ENCODE results near the gene PRR14.

The PRR14 gene

DNA sequence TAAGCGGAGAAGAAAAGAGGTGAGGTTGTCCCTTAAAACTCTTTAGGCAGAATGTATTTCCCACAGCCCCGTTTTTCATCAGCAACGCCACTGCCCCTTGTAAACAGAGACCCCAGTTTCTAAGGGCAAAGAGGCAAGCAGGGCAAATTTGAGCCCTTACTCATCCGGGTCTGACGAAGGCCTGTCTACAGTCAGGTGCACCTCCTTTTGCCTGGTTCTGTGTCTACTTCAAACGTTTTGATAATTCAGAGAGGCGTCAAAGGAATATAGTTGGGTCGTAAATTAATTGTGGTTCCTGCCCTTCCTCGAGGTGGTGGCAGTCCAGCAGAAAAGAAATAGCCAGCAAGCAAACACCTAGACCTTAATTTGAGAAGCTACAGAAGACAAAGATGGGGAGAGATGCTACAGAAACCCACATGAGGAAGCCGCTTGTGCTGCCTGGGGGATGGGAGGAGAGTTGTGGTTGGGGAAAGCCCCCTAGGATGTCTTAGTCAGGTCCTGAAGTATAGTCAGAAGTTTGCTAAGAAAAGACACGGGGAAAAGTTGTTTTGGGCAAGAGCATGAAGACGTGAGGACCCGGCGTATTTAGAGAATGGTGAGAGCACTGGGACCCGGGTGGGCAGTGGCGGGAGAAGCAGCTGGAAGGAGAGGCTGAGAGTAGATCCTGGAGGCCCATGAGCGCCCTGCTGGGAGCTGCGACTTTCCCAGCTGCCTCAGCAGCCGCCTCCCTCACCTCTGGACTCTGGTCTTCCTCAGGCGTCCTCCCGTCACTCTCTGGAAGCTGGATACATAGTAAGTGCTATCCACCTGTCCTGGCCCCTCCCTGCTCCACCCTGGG, 9.9 kb downstream of the PRR14 start:
- DNase-seq, result peak; percentile 31 to 54 (median 46)

DNA sequence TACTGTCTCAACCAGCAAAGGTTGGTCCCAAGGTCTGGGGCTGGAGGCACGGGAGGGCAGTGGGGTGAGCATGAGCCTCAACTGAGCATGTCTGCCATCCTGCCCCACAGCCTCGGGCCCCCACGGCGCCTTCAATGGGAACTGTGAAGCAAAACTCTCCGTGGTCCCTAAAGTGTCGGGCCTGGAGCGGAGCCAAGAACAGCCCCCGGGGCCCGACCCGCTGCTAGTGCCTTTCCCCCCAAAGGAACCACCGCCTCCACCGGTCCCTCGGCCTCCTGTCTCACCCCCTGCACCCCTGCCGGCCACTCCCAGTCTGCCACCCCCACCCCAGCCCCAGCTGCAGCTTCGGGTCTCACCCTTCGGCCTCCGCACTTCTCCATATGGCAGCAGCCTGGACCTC, 11.7 kb downstream of the PRR14 start:
- DNase-seq, result no peak

DNA sequence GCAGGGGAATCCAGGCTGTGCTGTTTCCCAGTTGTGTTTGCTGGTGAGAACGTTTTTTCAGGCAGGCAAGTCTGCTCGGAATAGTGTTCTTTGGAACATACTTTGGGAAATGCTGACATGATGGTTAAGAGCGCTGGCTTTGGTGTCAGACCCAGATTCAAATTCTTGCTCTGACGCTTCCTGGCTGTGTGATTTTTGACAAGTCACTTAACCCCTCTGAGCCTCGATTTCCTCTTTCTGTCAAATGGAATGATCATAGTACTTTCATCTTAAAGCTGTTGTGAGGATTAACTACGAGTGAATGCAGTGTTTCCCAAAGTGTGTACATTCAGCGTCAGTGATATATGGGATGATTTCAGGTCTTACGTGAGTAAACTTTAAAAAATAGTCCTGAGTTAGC, 12.3 kb downstream of the PRR14 start:
- no peak for DNase-seq

GRCh38 chr16:30663820-30664219, 13.1 kb downstream of the PRR14 start:
- no peak for DNase-seq

DNA sequence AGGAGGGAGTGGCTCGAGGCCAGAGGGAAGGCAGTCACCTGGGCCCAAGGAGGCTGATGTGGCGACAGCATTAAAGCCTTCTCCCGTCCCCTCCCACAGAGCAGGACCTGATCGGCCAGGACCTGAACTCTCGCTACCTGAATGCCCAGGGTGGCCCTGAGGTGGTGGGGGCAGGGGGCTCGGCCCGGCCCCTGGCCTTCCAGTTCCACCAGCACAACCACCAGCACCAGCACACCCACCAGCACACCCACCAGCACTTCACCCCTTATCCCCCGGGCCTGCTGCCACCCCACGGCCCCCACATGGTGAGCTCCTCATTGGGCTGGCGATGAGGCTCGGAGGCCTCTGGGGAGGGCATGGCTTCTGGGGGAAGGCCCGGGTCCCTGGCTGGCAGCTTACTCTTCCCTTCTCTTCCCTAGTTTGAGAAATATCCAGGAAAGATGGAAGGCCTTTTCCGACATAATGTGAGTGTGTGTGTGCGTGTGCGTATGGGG, 13.9 kb downstream of the PRR14 start:
- DNase-seq, result no peak

- no peak for DNase-seq
Observed at GRCh38 chr16:30665155-30665829, 14.5 kb downstream of the PRR14 start.

- DNase-seq, result no peak
Observed at GRCh38 chr16:30665830-30666190, 15.1 kb downstream of the PRR14 start.

DNA sequence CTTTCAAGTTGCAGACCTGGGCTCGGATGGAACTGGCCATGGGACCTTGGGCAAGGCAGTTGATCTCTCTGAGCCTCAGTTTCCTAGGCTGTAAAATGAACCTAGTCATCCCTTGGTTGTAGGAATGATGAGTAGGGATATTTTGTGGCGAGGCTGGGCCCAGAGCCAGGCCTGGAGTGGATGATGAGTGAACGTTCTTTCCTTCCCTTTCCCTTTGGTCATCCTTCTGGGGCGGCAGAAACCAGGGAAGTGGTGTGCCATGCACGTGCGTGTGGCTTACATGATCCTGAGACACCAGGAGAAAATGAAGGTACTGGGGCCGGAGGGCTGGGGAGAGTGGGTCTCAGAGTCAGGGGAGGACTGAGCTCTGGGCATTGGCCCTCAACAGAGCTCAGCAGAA, 15.9 kb downstream of the PRR14 start:
- no peak for DNase-seq

- DNase-seq, result no peak
Observed at GRCh38 chr16:30667361-30667905, 16.7 kb downstream of the PRR14 start.

- no peak for DNase-seq
Observed at GRCh38 chr16:30668393-30668792, 17.6 kb downstream of the PRR14 start.

- no peak for DNase-seq
Observed at GRCh38 chr16:30669026-30669902, 18.5 kb downstream of the PRR14 start.

DNA sequence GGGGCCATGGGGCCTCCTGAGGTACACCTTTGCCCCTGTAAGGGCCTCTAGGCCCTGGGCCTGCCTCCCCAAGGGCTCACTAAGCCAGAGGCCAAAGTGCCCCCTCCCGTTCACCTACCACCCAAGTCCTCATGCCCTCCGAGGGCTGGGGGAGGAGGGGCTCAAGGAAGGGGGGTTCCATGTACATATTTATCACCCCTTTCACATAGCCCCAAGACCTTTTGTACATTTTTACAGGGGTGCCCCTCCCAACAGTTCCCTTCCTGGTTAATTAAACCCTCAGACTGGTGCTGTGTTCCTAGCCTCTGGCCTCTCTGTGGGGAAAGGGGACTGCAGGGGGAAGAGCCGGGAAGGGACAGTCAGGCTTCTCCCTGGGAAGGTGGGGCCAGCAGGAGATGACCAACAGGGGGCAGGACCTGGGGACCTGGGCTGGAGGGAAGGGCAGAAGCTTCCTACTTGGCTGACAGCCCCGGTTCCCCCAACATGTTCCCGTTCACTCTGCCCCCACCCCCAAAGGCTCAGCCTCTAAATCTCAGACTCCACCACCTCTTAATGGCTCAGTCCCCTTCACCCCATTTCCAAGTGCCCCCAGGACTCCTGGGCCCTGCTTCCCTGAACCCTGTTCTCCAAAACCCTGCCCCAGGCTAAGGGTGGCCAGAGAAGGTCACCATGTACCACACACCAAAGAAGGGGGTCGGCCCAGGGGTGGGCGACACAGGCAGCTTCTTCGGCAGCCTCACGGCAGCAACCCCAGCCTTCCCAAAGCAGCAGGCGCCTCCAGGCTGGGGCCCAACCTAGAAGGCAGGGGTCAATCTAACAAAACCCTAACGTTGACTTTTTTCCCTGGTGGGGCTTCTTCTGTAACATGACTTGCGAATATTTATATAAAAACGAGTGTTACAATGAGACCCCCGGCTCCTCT, 19.4 kb downstream of the PRR14 start:
- DNase-seq, result no peak

DNA sequence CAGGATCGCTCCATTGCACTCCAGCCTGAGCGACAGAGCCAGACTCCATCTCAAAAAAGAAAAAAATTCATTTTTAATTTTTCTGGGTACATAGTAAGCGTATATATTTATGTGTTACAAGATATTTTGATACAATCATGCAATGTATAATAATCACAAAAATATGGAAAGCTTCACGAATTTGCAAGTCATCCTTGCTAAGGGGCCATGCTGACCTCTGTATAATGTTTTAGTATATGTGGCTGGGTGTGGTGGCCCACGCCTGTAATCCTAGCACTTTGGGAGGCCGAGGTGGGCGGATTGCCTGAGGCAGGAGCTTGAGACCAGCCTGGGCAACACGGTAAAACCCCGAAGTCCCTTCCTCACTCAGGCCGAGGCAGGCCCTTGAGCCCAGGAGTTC, 24.4 kb downstream of the PRR14 start:
- DNase-seq, result no peak

DNA sequence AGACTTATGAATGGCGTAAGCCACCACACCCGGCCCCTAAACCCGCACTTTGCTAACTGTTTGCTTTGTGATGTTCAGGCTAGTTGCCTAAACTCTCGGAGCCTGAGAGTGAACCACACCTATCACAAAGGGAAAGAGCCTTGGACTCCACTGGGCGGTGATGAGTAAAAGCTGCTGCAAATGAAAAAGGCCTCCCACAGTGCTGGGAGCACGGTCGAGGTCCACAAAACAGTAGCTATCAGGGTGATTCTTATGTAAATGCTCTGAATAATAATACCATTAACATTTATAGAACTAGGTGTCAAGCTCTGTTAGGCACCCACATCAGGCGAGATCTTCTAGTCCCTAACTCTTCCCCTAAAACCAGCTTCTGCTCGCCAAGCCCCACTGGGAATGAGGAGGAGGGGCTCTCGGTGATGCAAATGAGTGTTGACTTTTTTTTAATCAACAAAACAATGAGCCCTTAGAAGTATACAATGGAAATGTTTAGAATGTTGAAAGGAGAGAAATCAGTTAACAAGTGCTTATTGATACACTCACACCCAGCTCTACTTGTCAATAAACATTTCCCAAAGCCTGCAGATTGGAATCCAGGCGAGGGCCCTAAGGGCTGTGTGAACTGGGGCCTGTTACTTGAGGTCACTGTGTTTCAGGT, 27.3 kb downstream of the PRR14 start:
- DNase-seq, result no peak

DNA sequence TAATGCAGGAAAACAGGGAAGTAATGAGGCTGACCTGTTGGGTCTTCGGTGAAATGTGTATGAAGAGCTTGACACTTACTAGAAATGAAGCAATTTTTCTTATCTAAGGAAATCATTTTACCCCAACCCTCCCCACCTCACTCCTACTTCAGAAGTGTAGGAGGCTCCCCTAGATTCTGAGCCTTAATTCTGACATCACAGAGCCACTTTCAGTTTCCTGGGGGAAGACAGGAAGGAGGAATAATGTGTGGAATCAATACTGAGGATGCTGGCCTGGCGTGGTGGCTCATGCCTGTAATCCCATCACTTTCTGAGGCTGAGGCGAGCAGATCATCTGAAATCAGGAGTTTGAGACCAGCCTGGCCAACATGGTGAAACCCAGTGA, 27.8 kb downstream of the PRR14 start:
- no peak for DNase-seq

DNA sequence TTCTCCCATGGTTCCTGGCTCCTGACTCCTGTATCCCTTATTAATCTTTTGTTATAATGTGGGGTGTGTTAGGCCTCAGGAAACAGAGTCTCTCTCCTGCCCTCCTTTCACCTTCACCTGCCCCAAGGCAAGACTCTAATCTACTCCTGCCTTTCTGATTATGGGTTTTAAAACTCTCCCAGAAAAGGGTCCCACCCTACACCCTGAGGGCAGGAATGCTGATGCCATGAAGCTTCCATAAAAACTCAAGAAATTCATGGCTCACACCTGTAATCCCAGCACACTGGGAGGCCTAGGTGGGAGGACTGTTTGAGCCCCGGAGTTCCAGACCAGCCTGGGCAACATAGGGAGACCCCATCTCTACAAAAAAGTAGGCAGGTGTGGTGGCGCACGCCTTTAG, 29.6 kb downstream of the PRR14 start:
- no peak for DNase-seq

GRCh38 chr16:30688701-30689100, 37.9 kb downstream of the PRR14 start:
- DNase-seq, result no peak

GRCh38 chr16:30691907-30692306, 41.1 kb downstream of the PRR14 start:
- no peak for DNase-seq

DNA sequence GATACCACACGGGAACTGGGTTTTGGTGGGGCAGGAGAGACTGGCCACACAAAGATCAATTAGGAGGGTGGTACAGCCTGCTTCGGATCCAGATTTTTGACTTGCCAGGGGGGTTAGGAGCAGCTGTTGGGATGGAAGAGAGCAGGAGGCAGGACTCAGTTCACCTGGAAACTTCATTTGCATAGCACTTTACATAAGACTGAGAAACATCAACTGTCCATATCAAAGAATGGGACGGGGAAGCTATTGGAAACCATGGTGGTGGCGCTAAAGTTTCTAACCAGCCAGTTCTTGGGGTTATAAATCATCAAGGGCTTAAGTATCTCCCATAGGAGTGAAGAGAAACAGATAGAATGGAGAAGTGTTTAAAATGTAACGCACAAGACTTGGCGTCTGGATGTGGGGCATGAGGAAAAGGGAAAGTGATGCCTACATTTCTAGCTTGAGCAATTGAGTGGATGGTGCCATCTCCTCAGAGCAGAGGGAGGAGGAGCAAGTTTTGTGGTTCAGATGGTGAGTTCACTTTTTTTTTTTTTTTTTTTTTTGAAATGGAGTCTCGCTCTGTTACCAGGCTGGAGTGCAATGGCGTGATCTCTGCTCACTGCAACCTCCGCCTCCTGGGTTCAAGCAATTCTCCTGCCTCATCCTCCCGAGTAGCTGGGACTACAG, 41.8 kb downstream of the PRR14 start:
- DNase-seq, result no peak

GRCh38 chr16:30694926-30695693, 44.4 kb downstream of the PRR14 start:
- no peak for DNase-seq
